IMR-90 (cell line): ENCODE data around the gene TTC23L. TPM values are rescaled to one million over a fixed set of nuclear protein-coding genes. Genes with fewer than 3 reads are reported as not detected.
A peak's percentile ranks its signal among the peaks of the same experiment; 100 is the strongest.

Experiments used
- ATAC-seq: fragments of 200-7000 bp; cut with Tn5 transposase; 2 replicates; pipeline ENCODE4 v1.9.1; 2020; ENCODE audit warnings: low read depth, mild to moderate bottlenecking, moderate library complexity
- BruUV-seq: library from RNA; stranded (reverse); fragments of 400-500 nt; replicated peaks from 2 replicates; lab custom pipeline; 2021; lab: Mats Ljungman, UMichigan
- CTCF ChIA-PET: fragments of 300-600 bp; formaldehyde crosslinking; extraction: SDS; loops from one replicate; lab custom pipeline; 2021; ENCODE audit warnings: antibody characterized with exemption; lab: Yijun Ruan, JAX
- POLR2A ChIA-PET: fragments of 300-600 bp; sonication (Branson Sonifier 250); formaldehyde crosslinking; loops from one replicate; lab custom pipeline; 2022; ENCODE audit warnings: antibody characterized with exemption; ENCODE audit not compliant: unreplicated experiment; lab: Charles Lee
- DNase-seq: peaks from one replicate; pipeline ENCODE4 v3.0.0; 2013
- H2AFZ ChIP-seq: replicated peaks from 2 replicates; pipeline ENCODE3; 2013; ENCODE audit warnings: low read length, mild to moderate bottlenecking; ENCODE audit not compliant: poor library complexity
- H2AK5ac ChIP-seq: 2 replicates; pipeline ENCODE4 v1.6.1; 2013; ENCODE audit warnings: low read depth, low read length, inconsistent platforms
- H2AK9ac ChIP-seq: replicated peaks from 2 replicates; pipeline ENCODE3; 2013; ENCODE audit warnings: mild to moderate bottlenecking, low read depth, low read length, moderate library complexity; ENCODE audit not compliant: poor library complexity
- H2BK120ac ChIP-seq: 2 replicates; pipeline ENCODE4 v1.6.1; 2013; ENCODE audit warnings: low read depth, low read length, inconsistent platforms
- H2BK15ac ChIP-seq: 3 replicates; pipeline ENCODE4 v1.6.1; 2013; ENCODE audit warnings: low read depth, low read length, inconsistent platforms
- H2BK20ac ChIP-seq: 2 replicates; pipeline ENCODE4 v1.6.1; 2013; ENCODE audit warnings: low read depth, mild to moderate bottlenecking, inconsistent platforms, low read length, moderate library complexity
- H2BK5ac ChIP-seq: 2 replicates; pipeline ENCODE4 v1.6.1; 2013; ENCODE audit warnings: mild to moderate bottlenecking, low read depth, low read length, inconsistent platforms; ENCODE audit not compliant: poor library complexity, severe bottlenecking
- H3K14ac ChIP-seq: replicated peaks from 2 replicates; pipeline ENCODE4 v1.6.1; 2013; ENCODE audit warnings: low read depth, low read length, inconsistent platforms
- H3K18ac ChIP-seq: 2 replicates; pipeline ENCODE4 v1.6.1; 2013; ENCODE audit warnings: low read depth, low read length, control low read depth
- H3K23ac ChIP-seq: 2 replicates; pipeline ENCODE4 v1.6.1; 2013; ENCODE audit warnings: low read depth, low read length, inconsistent platforms
- H3K27ac ChIP-seq: 2 replicates; pipeline ENCODE4 v1.5.1; 2013; ENCODE audit warnings: mild to moderate bottlenecking, control low read depth, low read length; ENCODE audit not compliant: insufficient read depth
- H3K27me3 ChIP-seq: 2 replicates; pipeline ENCODE4 v1.6.1; 2013; ENCODE audit warnings: low read length; ENCODE audit not compliant: control insufficient read depth, insufficient read depth
- H3K36me3 ChIP-seq: 2 replicates; pipeline ENCODE4 v1.6.1; 2013; ENCODE audit warnings: low read length, mixed read lengths; ENCODE audit not compliant: control insufficient read depth, insufficient read depth
- H3K4ac ChIP-seq: 2 replicates; pipeline ENCODE4 v1.6.1; 2013; ENCODE audit warnings: low read depth, low read length, inconsistent platforms
- H3K4me1 ChIP-seq: 2 replicates; pipeline ENCODE4 v1.6.1; 2013; ENCODE audit warnings: low read length, mixed read lengths; ENCODE audit not compliant: control insufficient read depth, insufficient read depth
- H3K4me2 ChIP-seq: 2 replicates; pipeline ENCODE4 v1.6.1; 2013; ENCODE audit warnings: low read depth, mild to moderate bottlenecking, control low read depth, low read length, moderate library complexity
- H3K4me3 ChIP-seq: 2 replicates; pipeline ENCODE4 v1.5.1; 2013; ENCODE audit warnings: low read depth, mild to moderate bottlenecking, control low read depth, low read length, moderate library complexity; ENCODE audit not compliant: insufficient read depth
- H3K56ac ChIP-seq: 2 replicates; pipeline ENCODE4 v1.6.1; 2013; ENCODE audit warnings: low read length, inconsistent platforms; ENCODE audit not compliant: insufficient read depth; ENCODE audit errors: extremely low read depth
- H3K79me1 ChIP-seq, 2 experiments: 2 replicates each; pipeline ENCODE4 v1.6.1; 2013; ENCODE audit warnings: low read length in 2 of 2, inconsistent platforms in 1 of 2, low read depth in 1 of 2
- H3K9ac ChIP-seq: 2 replicates; pipeline ENCODE4 v1.6.1; 2013; ENCODE audit warnings: low read depth, low read length, control low read depth
- H3K9me1 ChIP-seq: 2 replicates; pipeline ENCODE4 v1.6.1; 2013; ENCODE audit warnings: low read length, inconsistent platforms; ENCODE audit not compliant: insufficient read depth
- H3K9me3 ChIP-seq: 2 replicates; pipeline ENCODE4 v1.6.1; 2013; ENCODE audit warnings: low read length; ENCODE audit not compliant: control insufficient read depth, insufficient read depth
- H4K20me1 ChIP-seq: 2 replicates; pipeline ENCODE4 v1.6.1; 2013; ENCODE audit warnings: low read length, inconsistent platforms; ENCODE audit not compliant: insufficient read depth
- H4K5ac ChIP-seq: 2 replicates; pipeline ENCODE4 v1.6.1; 2013; ENCODE audit warnings: mild to moderate bottlenecking, low read depth, low read length, control low read depth
- H4K8ac ChIP-seq, 2 experiments: 2 replicates each; pipeline ENCODE4 v1.6.1; 2013; ENCODE audit warnings: low read depth in 2 of 2, low read length in 2 of 2, control low read depth in 1 of 2, inconsistent platforms in 1 of 2
- H4K91ac ChIP-seq: 2 replicates; pipeline ENCODE4 v1.6.1; 2013; ENCODE audit warnings: low read depth, low read length, inconsistent platforms; ENCODE audit not compliant: insufficient read depth
- MAFK ChIP-seq: IDR thresholded peaks from 2 replicates; pipeline ENCODE4 v1.6.1; 2012; ENCODE audit warnings: low read depth, low read length, improper control_type of control experiment
- MAZ ChIP-seq: IDR thresholded peaks from 2 replicates; pipeline ENCODE4 v1.6.1; 2012; ENCODE audit warnings: low read depth, mild to moderate bottlenecking, low read length, improper control_type of control experiment, moderate library complexity, borderline replicate concordance
- MXI1 ChIP-seq: IDR thresholded peaks from 2 replicates; pipeline ENCODE4 v1.6.1; 2012; ENCODE audit warnings: low read depth, mild to moderate bottlenecking, low read length, moderate library complexity, borderline replicate concordance
- WGBS, 2 experiments: methylation state at CpG; one replicate each; pipeline versions ENCODE4 v1.1.5 to v1.1.7; 2013; ENCODE audit warnings: missing lambda C conversion rate in 2 of 2; ENCODE audit not compliant: insufficient read length in 1 of 2; ENCODE audit errors: extremely low coverage in 2 of 2; 5-methylcytosine and 5-hydroxymethylcytosine counted together
- dilution Hi-C: fragments of 300-500 bp; cut with HindIII; formaldehyde crosslinking; loops from one replicate; pipeline ENCODE4 v1.14.3; 2018; ENCODE audit warnings: low sequenced_read_pairs; ENCODE audit not compliant: unreplicated experiment
- in situ Hi-C: fragments of 300-500 bp; cut with MboI; formaldehyde crosslinking; loops from 3 replicates; pipeline ENCODE4 v1.14.3; 2019; ENCODE audit warnings: low sequenced_read_pairs, inconsistent platforms, mixed read lengths
- intact Hi-C: fragments of 100-400 bp; cut with micrococcal nuclease; formaldehyde crosslinking; loops from 2 replicates; pipeline ENCODE4 v1.10.0; 2022
- polyA plus RNA-seq, 3 experiments: library from polyadenylated mRNA; depleted of rRNA; stranded (reverse); fragments of >200 nt; gene quantifications; 2 replicates each; pipeline ENCODE4 v1.2.3, GENCODE V29; 2012; ENCODE audit warnings: low replicate concordance in 1 of 3
- total RNA-seq: library from RNA; depleted of rRNA; stranded (reverse); fragments of >200 nt; gene quantifications from 2 replicates; pipeline ENCODE4 v1.2.3, GENCODE V29; 2012

TTC23L gene
- total and polyA plus RNA-seq, 2 of the 4 experiments (the other 2 are of a cell fraction), result under 0.01 TPM; not detected in 1

GRCh38 chr5:34843497-34843896 lies 4.5 kb downstream of the TTC23L start:
- Histone ChIP-seq H3K9me3 (peaks cover under 1% of the 10 kb centered on the region; the same call in 1 of the 2 replicates), H2AK5ac (no peak overlapping the region), H3K4me2 (no peak overlapping the region), H3K4me1 (peaks cover 3% of the 10 kb centered on the region; the same call in 1 of the 2 replicates), H4K8ac (no peak overlapping the region), H3K27me3 (no peaks in the 10 kb centered on the region), H2BK15ac (no peak overlapping the region), H3K14ac (no peak overlapping the region), H3K4me3 (no peak overlapping the region), H3K4ac (no peak overlapping the region), H2AK9ac (no peak overlapping the region), H2AFZ (no peak overlapping the region), H4K91ac (no peak overlapping the region), H4K20me1 (no peaks in the 10 kb centered on the region), H3K9ac (no peak overlapping the region), H3K36me3 (no peaks in the 10 kb centered on the region), H3K23ac (no peak overlapping the region), H3K9me1 (peaks cover 4% of the 10 kb centered on the region; the same call in 1 of the 2 replicates), H2BK20ac (no peak overlapping the region), H4K5ac (no peak overlapping the region), H3K56ac (no peak overlapping the region), H3K18ac (no peak overlapping the region), H3K27ac (no peak overlapping the region), H3K79me1 (no peaks in the 10 kb centered on the region), H2BK120ac (no peak overlapping the region), H2BK5ac (no peak overlapping the region)
- dilution Hi-C loops, result no loop called here
- WGBS, 2 experiments, result 20% methylated on average over 1 of the region's 2 CpGs; no CpG with 5 or more reads in 1 of the 2 experiments
- CTCF ChIA-PET, result no interaction called here
- in situ Hi-C loops, result no loop called here
- ATAC-seq, result no peak; the same call in 1 of the 2 replicates
- no TSS peak for BruUV-seq
- peak; percentile 49; the same call in 1 of the 2 replicates for TF ChIP-seq MAFK
- TF ChIP-seq MXI1, result no peak
- TF ChIP-seq MAZ, result no peak
- POLR2A ChIA-PET, result no interaction called here
- DNase-seq, result peak; percentile 50
- intact Hi-C loops, result loop anchor here (5.0 kb wide), 1 partner anchor 54 kb away; no protein-coding TSS in a partner anchor
